Neural progenitor cell (in vitro differentiated cells): ENCODE data around the gene PRAC2.

Experiments
- CTCF ChIP-seq: fragments of 200-600 bp; sonication (generic); IDR thresholded peaks from 2 replicates; pipeline ENCODE4 v1.5.1; 2017; ENCODE audit warnings: antibody characterized with exemption, mild to moderate bottlenecking
- EZH2 ChIP-seq: fragments of 200-600 bp; sonication (generic); IDR thresholded peaks from 2 replicates; pipeline ENCODE4 v1.6.1; 2017; ENCODE audit warnings: antibody characterized with exemption, mild to moderate bottlenecking, moderate library complexity
- EZH2phosphoT487 ChIP-seq: fragments of 200-600 bp; sonication (generic); IDR thresholded peaks from 2 replicates; pipeline ENCODE4 v1.6.1; 2017; ENCODE audit warnings: antibody characterized with exemption

GRCh38 chr17:48718761-48719641, 4.0 kb upstream of the PRAC2 start:
- TF ChIP-seq CTCF = no peak
- peak; percentile 99 for TF ChIP-seq EZH2
- TF ChIP-seq EZH2phosphoT487 = peak; percentile 93
